ENCODE results near the gene TAS2R60. TPM values are rescaled to one million over a fixed set of nuclear protein-coding genes. Genes with fewer than 3 reads are reported as not detected.

Gene TAS2R60
- total and polyA plus RNA-seq, 2 of the 4 experiments (the other 2 are of a cell fraction) = not detected

- POLR2A ChIA-PET (ENCODE audit: unreplicated experiment) = no interaction called here
- peaks cover 5% of the 10 kb centered on the region for H3K27me3 ChIP-seq (ENCODE audit: control insufficient read depth, insufficient read depth, low read length)
- H3K4ac ChIP-seq (ENCODE audit: low read depth, low read length) = no peak overlapping the region
- H3K18ac ChIP-seq (ENCODE audit: low read depth, low read length) = no peak overlapping the region
- no CpG with 5 or more reads among the region's 5 CpGs for WGBS, 2 experiments (ENCODE audit: extremely low coverage in 2 of 2, insufficient read length in 1 of 2)
- no peak overlapping the region for H3K27ac ChIP-seq (ENCODE audit: insufficient read depth, low read length)
- no peak overlapping the region for H3K56ac ChIP-seq (ENCODE audit: extremely low read depth, insufficient read depth, low read length)
- no peak overlapping the region for H3K23ac ChIP-seq (ENCODE audit: low read depth, low read length)
- H2AK9ac ChIP-seq (replicated peaks; ENCODE audit: low read depth, low read length, poor library complexity) = no peak overlapping the region
- H2BK20ac ChIP-seq (ENCODE audit: low read depth, low read length) = no peak overlapping the region
- DNase-seq (no peak), ATAC-seq (ENCODE audit: low read depth) (no peak)
- H3K36me3 ChIP-seq (ENCODE audit: control insufficient read depth, insufficient read depth, low read length) = no peaks in the 10 kb centered on the region
- H2AFZ ChIP-seq (replicated peaks; ENCODE audit: low read length, poor library complexity) = no peak overlapping the region
- H3K14ac ChIP-seq (replicated peaks; ENCODE audit: low read depth, low read length) = no peak overlapping the region
- no peak overlapping the region for H2AK5ac ChIP-seq (ENCODE audit: low read depth, low read length)
- no peaks in the 10 kb centered on the region for H3K9me3 ChIP-seq (ENCODE audit: control insufficient read depth, insufficient read depth, low read length)
- no peaks in the 10 kb centered on the region for H3K79me1 ChIP-seq (ENCODE audit: low read depth in 1 of 2, low read length in 2 of 2)
- BruUV-seq (replicated peaks) = no TSS peak
- no peak overlapping the region for H3K9ac ChIP-seq (ENCODE audit: low read depth, low read length)
- H2BK120ac ChIP-seq (ENCODE audit: low read depth, low read length) = no peak overlapping the region
- no peak overlapping the region for H3K4me3 ChIP-seq (ENCODE audit: insufficient read depth, low read depth, low read length)
- intact Hi-C loops (cut with micrococcal nuclease) = no loop called here
- dilution Hi-C loops (cut with HindIII; ENCODE audit: low sequenced_read_pairs, unreplicated experiment) = no loop called here
- H4K5ac ChIP-seq (ENCODE audit: low read depth, low read length) = no peak overlapping the region
- CTCF ChIA-PET = interaction anchor here (1.2 kb wide), 1 partner anchor 10 kb away, joined by 3 read pairs; no protein-coding TSS in a partner anchor
- TF ChIP-seq RFX5 (IDR thresholded peaks at IDR 0.05; ENCODE audit: low read depth, low read length) (no peak), MAFK (IDR thresholded peaks at IDR 0.05; ENCODE audit: low read depth, low read length) (peak; percentile 99)
- H3K4me1 ChIP-seq (ENCODE audit: control insufficient read depth, insufficient read depth, low read length) = peaks cover 1% of the 10 kb centered on the region; the same call in 1 of the 2 replicates
- no peaks in the 10 kb centered on the region for H4K20me1 ChIP-seq (ENCODE audit: insufficient read depth, low read length)
- in situ Hi-C loops (cut with MboI; ENCODE audit: low sequenced_read_pairs) = loop anchor here (25.0 kb wide), 1 partner anchor 436 kb away; no protein-coding TSS in a partner anchor
- H2BK5ac ChIP-seq (ENCODE audit: low read depth, low read length, poor library complexity, severe bottlenecking) = no peak overlapping the region
- H3K4me2 ChIP-seq (ENCODE audit: low read depth, low read length) = no peak overlapping the region
- no peak overlapping the region for H2BK15ac ChIP-seq (ENCODE audit: low read depth, low read length)
- no peak overlapping the region for H4K8ac ChIP-seq (ENCODE audit: low read depth in 2 of 2, low read length in 2 of 2)
- 0 out of 2 replicates have a peak, but pooled peaks cover 2% of the 10 kb centered on the region for H3K9me1 ChIP-seq (ENCODE audit: insufficient read depth, low read length)
- H4K91ac ChIP-seq (ENCODE audit: insufficient read depth, low read depth, low read length) = no peak overlapping the region
Observed at GRCh38 chr7:143448429-143448828, 5.2 kb downstream of the TAS2R60 start.

Measured in IMR-90 (cell line).